IPS-18a (cell line): ENCODE measurements around the gene DIPK1B.

Source experiments
- H3K27ac ChIP-seq: one replicate; pipeline ENCODE4 v1.5.1; 2013; ENCODE audit warnings: low read length
- H3K27me3 ChIP-seq: one replicate; pipeline ENCODE4 v1.6.1; 2013; ENCODE audit warnings: mild to moderate bottlenecking, low read length; ENCODE audit not compliant: control insufficient read depth, insufficient read depth
- H3K36me3 ChIP-seq: one replicate; pipeline ENCODE4 v1.6.1; 2013; ENCODE audit warnings: low read depth, low read length; ENCODE audit not compliant: control insufficient read depth
- H3K4me1 ChIP-seq: one replicate; pipeline ENCODE4 v1.6.1; 2013; ENCODE audit warnings: low read depth, low read length; ENCODE audit not compliant: control insufficient read depth
- H3K4me3 ChIP-seq: one replicate; pipeline ENCODE4 v1.5.1; 2013; ENCODE audit warnings: low read length
- H3K9ac ChIP-seq: one replicate; pipeline ENCODE4 v1.6.1; 2013; ENCODE audit warnings: mild to moderate bottlenecking, low read length, moderate library complexity
- H3K9me3 ChIP-seq: one replicate; pipeline ENCODE4 v1.6.1; 2013; ENCODE audit warnings: low read depth, low read length; ENCODE audit not compliant: control insufficient read depth

DIPK1B gene

DNA sequence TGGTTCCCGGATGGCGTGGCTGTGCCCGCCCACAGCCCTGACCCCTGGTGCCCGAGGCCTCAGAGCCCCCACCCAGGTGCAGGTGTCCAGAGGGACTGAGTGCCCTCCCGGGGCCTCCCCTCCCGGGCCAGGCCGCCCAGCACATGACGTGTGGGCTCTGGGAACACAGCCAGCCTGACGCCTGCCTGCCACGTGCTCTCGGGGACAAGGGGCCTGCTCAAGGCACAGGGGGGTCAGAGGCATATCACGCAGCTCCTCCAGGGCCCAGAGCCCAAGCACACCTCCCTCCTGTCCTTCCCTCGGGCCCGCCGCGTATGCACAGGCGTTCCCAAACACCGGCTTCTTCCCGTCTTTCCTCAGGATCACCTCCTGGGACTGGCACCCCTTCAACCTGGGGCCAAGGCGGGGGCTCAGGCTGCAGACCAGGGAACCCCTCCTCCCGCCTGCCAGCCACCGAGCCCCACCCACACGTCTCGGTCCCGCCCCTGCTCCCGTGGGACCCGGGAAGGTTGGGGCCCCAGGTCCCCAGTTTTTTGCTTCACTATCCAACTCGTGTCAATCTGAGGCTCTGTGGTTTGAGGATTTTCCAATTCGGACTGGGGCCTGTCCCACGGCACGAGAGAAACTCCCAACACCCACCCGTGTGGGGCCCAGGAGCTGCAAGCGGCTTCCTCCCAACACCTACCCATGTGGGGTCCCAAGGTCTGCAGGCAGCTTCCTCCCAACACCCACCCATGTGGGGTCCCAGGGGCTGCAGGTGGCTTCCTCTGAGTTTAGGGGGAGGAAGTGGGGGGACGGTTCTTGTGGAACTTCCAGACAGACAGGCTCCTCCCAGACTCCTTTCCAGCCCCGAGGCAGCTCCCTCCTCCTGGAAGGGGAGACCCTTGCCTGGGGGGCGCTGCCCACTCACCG, 28.9 kb downstream of the DIPK1B start:
- Histone ChIP-seq H3K4me3 (no peak overlapping the region), H3K36me3 (no peaks in the 10 kb centered on the region), H3K9me3 (no peaks in the 10 kb centered on the region), H3K4me1 (no peaks in the 10 kb centered on the region), H3K9ac (no peak overlapping the region), H3K27ac (no peak overlapping the region), H3K27me3 (no peaks in the 10 kb centered on the region)

DNA sequence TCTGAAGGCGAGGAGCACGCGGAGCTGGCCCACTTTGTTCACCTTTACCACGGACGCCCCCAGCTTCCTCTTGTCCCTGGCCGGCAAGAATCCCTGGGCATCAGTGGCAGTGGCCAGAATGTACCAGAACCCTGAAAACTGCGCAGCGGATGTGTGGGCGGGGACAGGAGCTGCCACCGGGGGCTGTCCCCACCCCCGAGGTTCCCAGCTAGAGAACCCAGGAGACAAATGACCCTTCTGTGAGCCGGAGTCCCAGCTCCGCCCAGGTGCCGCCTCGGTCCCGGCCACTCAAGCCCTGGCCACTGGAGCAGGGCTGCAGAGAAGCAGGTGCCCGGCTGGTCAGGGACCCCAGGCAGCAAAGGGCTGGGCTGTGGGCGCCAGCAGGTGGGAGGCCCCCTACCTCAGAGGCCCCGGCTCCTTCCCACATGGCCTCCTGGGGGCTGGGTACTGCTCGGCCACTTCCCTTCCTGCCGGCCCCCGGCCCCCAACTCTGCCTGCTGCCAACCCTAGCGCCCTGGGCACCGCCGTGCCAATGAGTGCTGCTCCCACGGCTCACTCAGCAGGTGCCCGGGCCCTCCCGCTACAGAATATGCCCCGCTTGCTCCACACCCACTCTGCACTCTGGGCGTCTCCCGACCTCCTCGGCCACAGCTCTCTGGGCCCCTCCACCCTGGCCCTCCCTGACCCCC, 29.7 kb downstream of the DIPK1B start:
- no peak overlapping the region for H3K4me3 ChIP-seq
- H3K27me3 ChIP-seq: no peaks in the 10 kb centered on the region
- no peaks in the 10 kb centered on the region for H3K4me1 ChIP-seq
- no peaks in the 10 kb centered on the region for H3K36me3 ChIP-seq
- H3K9ac ChIP-seq: no peak overlapping the region
- H3K27ac ChIP-seq: no peak overlapping the region
- no peaks in the 10 kb centered on the region for H3K9me3 ChIP-seq

- H3K36me3 ChIP-seq: no peaks in the 10 kb centered on the region
- H3K4me3 ChIP-seq: no peak within 1 kb of the TSS
- H3K9me3 ChIP-seq: no peaks in the 10 kb centered on the region
- H3K4me1 ChIP-seq: no peaks in the 10 kb centered on the region
- H3K27me3 ChIP-seq: no peaks in the 10 kb centered on the region
- H3K27ac ChIP-seq: no peak within 1 kb of the TSS
- no peak within 1 kb of the TSS for H3K9ac ChIP-seq
Measured at GRCh38 chr9:136742591-136743391, 30.4 kb downstream of the DIPK1B start, which contains the start of gene LCN10. Gene LCN10, minus strand, starts transcription at chr9:136742940. Its CDS starts 37 bp downstream, at chr9:136742903.

DNA sequence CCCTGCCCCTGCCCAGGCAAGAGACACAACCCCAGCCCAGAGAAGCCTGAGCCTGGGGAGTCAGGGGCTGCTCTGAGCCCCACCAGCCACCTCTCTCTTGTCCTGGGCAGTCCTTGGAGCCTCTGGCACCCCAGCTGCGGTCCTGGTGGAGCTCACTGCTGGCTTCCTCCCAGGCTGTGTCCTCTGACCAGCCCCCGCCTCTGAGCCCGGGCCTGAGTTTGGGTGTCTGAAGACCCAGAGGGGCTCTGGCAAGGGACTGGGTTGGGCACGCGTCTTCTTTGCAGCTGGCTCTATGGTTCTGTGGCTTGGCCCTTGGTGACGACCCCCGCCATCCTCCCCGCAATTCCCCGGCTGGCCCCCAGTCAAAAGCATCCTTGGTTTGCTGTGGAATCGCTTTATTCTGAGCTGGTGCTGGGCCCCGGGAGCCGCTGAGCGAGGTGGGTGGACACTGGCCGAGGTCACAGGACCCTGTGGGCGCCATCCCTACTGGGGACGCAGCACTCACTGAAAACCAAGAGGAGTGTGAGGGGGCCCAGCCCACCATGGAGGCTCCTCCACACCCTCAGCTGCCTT, 31.4 kb downstream of the DIPK1B start:
- H3K36me3 ChIP-seq: no peaks in the 10 kb centered on the region
- no peaks in the 10 kb centered on the region for H3K9me3 ChIP-seq
- no peaks in the 10 kb centered on the region for H3K27me3 ChIP-seq
- no peak overlapping the region for H3K27ac ChIP-seq
- no peaks in the 10 kb centered on the region for H3K4me1 ChIP-seq
- H3K4me3 ChIP-seq: no peak overlapping the region
- no peak overlapping the region for H3K9ac ChIP-seq

DNA sequence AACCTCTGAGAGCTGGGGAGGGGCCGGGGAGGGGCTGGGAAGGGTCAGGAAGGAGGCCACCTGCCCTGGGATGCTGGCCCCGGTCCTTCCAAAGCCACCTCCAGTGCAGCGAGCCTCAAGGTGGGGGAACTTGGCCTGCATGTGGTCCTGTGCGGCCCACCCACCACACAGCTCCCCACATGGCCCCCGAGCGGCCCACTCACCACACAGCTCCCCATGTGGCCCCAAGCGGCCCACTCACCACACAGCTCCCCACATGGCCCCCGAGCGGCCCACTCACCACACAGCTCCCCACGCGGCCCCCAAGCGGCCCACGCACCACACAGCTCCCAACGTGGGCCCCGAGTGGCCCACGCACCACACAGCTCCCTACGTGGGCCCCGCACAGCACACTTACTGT, 32.4 kb downstream of the DIPK1B start:
- Histone ChIP-seq H3K4me3 (no peak overlapping the region), H3K27me3 (no peaks in the 10 kb centered on the region), H3K27ac (no peak overlapping the region), H3K9ac (no peak overlapping the region), H3K36me3 (no peaks in the 10 kb centered on the region), H3K9me3 (no peaks in the 10 kb centered on the region), H3K4me1 (no peaks in the 10 kb centered on the region)

- Histone ChIP-seq H3K36me3 (no peaks in the 10 kb centered on the region), H3K9ac (no peak overlapping the region), H3K4me3 (no peak overlapping the region), H3K4me1 (no peaks in the 10 kb centered on the region), H3K27me3 (no peaks in the 10 kb centered on the region), H3K27ac (no peak overlapping the region), H3K9me3 (no peaks in the 10 kb centered on the region)
Measured at GRCh38 chr9:136745389-136746154, 33.2 kb downstream of the DIPK1B start.

GRCh38 chr9:136746155-136746490, 33.8 kb downstream of the DIPK1B start:
- H3K4me3 ChIP-seq: no peak overlapping the region
- H3K9ac ChIP-seq: no peak overlapping the region
- H3K4me1 ChIP-seq: no peaks in the 10 kb centered on the region
- H3K9me3 ChIP-seq: no peaks in the 10 kb centered on the region
- H3K36me3 ChIP-seq: no peaks in the 10 kb centered on the region
- H3K27ac ChIP-seq: no peak overlapping the region
- no peaks in the 10 kb centered on the region for H3K27me3 ChIP-seq

DNA sequence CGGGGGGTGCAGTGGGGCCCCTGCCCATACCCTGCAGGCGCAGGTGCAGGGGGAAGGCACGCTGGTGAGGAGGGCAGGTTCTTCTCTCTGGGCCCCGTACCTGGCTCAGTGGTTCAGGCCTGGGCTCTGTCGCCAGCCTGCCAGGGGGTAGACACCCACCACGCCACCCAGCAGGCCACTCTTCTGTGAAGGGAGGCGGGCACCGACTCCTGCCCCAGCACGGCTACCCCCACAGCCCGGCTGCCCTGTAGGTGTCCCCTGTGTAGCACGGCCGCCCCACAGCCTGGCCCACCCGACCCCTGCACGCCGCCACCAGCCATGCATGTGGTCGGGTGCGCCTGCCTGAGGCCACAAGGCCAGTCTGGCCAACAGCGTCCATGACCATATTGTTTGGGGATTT, 34.2 kb downstream of the DIPK1B start:
- Histone ChIP-seq H3K9ac (no peak overlapping the region), H3K27me3 (no peaks in the 10 kb centered on the region), H3K4me1 (no peaks in the 10 kb centered on the region), H3K9me3 (no peaks in the 10 kb centered on the region), H3K4me3 (no peak overlapping the region), H3K36me3 (no peaks in the 10 kb centered on the region), H3K27ac (no peak overlapping the region)

DNA sequence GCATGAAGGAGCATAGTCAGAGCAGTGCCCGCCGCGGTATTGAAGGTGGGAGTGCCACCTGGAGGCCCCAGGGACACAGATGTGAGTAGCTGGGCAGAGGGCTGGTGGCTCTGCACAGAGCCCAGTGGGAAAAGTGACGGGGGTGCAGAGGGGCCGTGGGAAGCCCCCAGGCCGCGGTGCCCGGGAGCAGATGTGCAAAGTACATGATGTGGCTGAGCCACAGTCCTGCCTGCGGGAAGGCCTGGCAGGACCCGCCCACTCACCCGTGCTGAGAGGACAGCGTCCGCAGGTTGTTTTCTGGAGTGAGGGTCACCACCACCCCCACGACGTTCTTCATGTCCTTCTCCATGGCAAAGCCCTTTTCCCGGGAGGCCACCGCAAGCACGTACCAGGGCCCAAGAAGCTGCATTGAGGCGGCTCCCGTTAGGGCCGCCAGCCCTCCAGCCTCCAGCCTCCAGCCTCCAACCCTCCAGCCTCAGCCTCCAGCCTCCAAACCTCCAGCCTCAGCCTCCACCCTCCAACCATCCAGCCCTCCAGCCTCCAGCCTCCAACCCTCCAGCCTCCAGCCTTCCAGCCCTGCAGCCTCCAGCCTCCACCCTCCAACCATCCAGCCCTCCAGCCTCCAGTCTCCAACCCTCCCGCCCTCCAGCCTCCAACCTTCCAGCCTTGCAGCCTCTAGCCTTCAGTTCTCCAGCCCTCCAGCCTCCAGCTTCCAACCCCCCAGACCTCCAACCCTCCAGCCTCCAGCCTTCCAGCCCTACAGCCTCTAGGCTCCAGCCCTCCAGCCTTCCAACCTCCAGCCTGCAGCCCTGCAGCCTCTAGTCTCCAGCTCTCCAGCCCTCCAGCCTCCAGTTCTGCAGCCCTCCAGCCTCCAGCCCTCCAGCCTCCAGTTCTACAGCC, 35.0 kb downstream of the DIPK1B start:
- no peaks in the 10 kb centered on the region for H3K27me3 ChIP-seq

GRCh38 chr9:136748201-136748600, 35.8 kb downstream of the DIPK1B start, which contains the start of gene LCN6:
Gene LCN6, minus strand, starts transcription at chr9:136748525. Its CDS starts 42 bp downstream, at chr9:136748483.
- no peaks in the 10 kb centered on the region for H3K36me3 ChIP-seq
- no peak within 1 kb of the TSS for H3K27ac ChIP-seq
- H3K4me1 ChIP-seq: no peaks in the 10 kb centered on the region
- H3K27me3 ChIP-seq: no peaks in the 10 kb centered on the region
- no peaks in the 10 kb centered on the region for H3K9me3 ChIP-seq
- H3K4me3 ChIP-seq: no peak within 1 kb of the TSS
- H3K9ac ChIP-seq: no peak within 1 kb of the TSS

More for the DNA sequence above, 35.0 kb downstream of the DIPK1B start:
- Histone ChIP-seq H3K9me3 (no peaks in the 10 kb centered on the region), H3K4me1 (no peaks in the 10 kb centered on the region), H3K9ac (no peak overlapping the region), H3K27ac (no peak overlapping the region), H3K36me3 (no peaks in the 10 kb centered on the region), H3K4me3 (no peak overlapping the region)
